Endothelial cell of umbilical vein (primary cell): ENCODE results near the gene ADAMTSL3. TPM values are rescaled to one million over a fixed set of nuclear protein-coding genes. Genes with fewer than 3 reads are reported as not detected.

Source experiments
- BruUV-seq: library from RNA; stranded (reverse); fragments of 400-500 nt; replicated peaks from 2 replicates; lab custom pipeline; 2021; lab: Mats Ljungman, UMichigan
- CTCF ChIA-PET: fragments of 300-600, 350-600 bp; sonication (Branson Sonifier 250); formaldehyde crosslinking; loops from one replicate; lab custom pipeline; 2021; ENCODE audit warnings: antibody characterized with exemption, inconsistent platforms; lab: Charles Lee
- POLR2A ChIA-PET: fragments of 300-600, 350-600 bp; sonication (Branson Sonifier 250); formaldehyde crosslinking; loops from one replicate; lab custom pipeline; 2021; ENCODE audit warnings: antibody characterized with exemption, inconsistent platforms; lab: Charles Lee
- DNase-seq: peaks from one replicate; pipeline ENCODE4 v3.0.0-alpha.2; 2011; ENCODE audit warnings: low read depth, low spot score
- FAIRE-seq: peaks from 2 replicates; lab custom pipeline; 2011; peaks lifted over from hg19 to GRCh38; lab: Jason Lieb, UNC
- H2AFZ ChIP-seq: 2 replicates; pipeline ENCODE4 v1.6.0; 2012; ENCODE audit warnings: low read depth, low read length, control low read depth, inconsistent platforms
- H3K27ac ChIP-seq: 2 replicates; pipeline ENCODE4 v1.5.1; 2011; ENCODE audit warnings: low read depth, mild to moderate bottlenecking, control low read depth, low read length, moderate library complexity; ENCODE audit not compliant: insufficient read depth
- H3K27me3 ChIP-seq, 2 experiments: 2 replicates each; pipeline versions ENCODE4 v1.6.0 to v1.6.1; 2011; ENCODE audit warnings: low read length in 2 of 2, mixed read lengths in 1 of 2; ENCODE audit not compliant: control insufficient read depth in 2 of 2, insufficient read depth in 2 of 2
- H3K36me3 ChIP-seq, 2 experiments: 2 replicates in 1 of 2; 3 replicates in 1 of 2; pipeline ENCODE4 v1.5.1; 2011; ENCODE audit warnings: low read length in 2 of 2, mild to moderate bottlenecking in 1 of 2, moderate library complexity in 1 of 2; ENCODE audit not compliant: control insufficient read depth in 2 of 2, insufficient read depth in 2 of 2; ENCODE audit errors: extremely low read depth in 1 of 2
- H3K4me1 ChIP-seq: 3 replicates; pipeline ENCODE4 v1.5.1; 2011; ENCODE audit warnings: mild to moderate bottlenecking, low read length; ENCODE audit not compliant: control insufficient read depth, insufficient read depth; ENCODE audit errors: extremely low read depth
- H3K4me2 ChIP-seq: 2 replicates; pipeline ENCODE4 v1.6.1; 2011; ENCODE audit warnings: low read length, control low read depth, mixed read lengths; ENCODE audit not compliant: insufficient read depth
- H3K4me3 ChIP-seq, 3 experiments: fragments of 200-600 bp in 1 of 3; sonication (generic), shearing (Covaris generic) in 1 of 3; replicated peaks in 1 of 3; 2 replicates each; pipeline ENCODE4 v1.5.1; 2011 to 2016; ENCODE audit warnings: control low read depth in 3 of 3, low read length in 3 of 3, mild to moderate bottlenecking in 2 of 3, inconsistent platforms in 1 of 3, low read depth in 1 of 3, moderate library complexity in 1 of 3; ENCODE audit not compliant: insufficient read depth in 1 of 3
- H3K79me2 ChIP-seq: 2 replicates; pipeline ENCODE4 v1.6.0; 2012; ENCODE audit warnings: low read length, inconsistent platforms; ENCODE audit not compliant: control insufficient read depth, insufficient read depth
- H3K9ac ChIP-seq: replicated peaks from 2 replicates; pipeline ENCODE3; 2011; ENCODE audit warnings: low read length, control low read depth; ENCODE audit not compliant: insufficient read depth; ENCODE audit errors: extremely low read depth
- H3K9me1 ChIP-seq: replicated peaks from 3 replicates; pipeline ENCODE4 v1.6.0; 2011; ENCODE audit warnings: mild to moderate bottlenecking, low read length; ENCODE audit not compliant: control insufficient read depth, insufficient read depth; ENCODE audit errors: extremely low read depth
- H3K9me3 ChIP-seq: replicated peaks from 2 replicates; pipeline ENCODE4 v1.5.1; 2012; ENCODE audit warnings: low read length, inconsistent platforms; ENCODE audit not compliant: control insufficient read depth, insufficient read depth
- H4K20me1 ChIP-seq: replicated peaks from 2 replicates; pipeline ENCODE3; 2011; ENCODE audit warnings: mild to moderate bottlenecking, low read length; ENCODE audit not compliant: control insufficient read depth, insufficient read depth; ENCODE audit errors: extremely low read depth
- EZH2 ChIP-seq: IDR thresholded peaks from 2 replicates; pipeline ENCODE4 v1.6.1; 2012; ENCODE audit warnings: borderline replicate concordance, low read depth, mild to moderate bottlenecking, moderate library complexity, low read length, inconsistent platforms; ENCODE audit not compliant: severe bottlenecking
- FOS ChIP-seq: IDR thresholded peaks from 2 replicates; pipeline ENCODE4 v1.6.1; 2011; ENCODE audit warnings: mild to moderate bottlenecking, low read length, moderate library complexity, borderline replicate concordance; ENCODE audit not compliant: insufficient read depth
- GATA2 ChIP-seq: IDR thresholded peaks from 2 replicates; pipeline ENCODE4 v1.7.0; 2011; ENCODE audit warnings: low read depth, mild to moderate bottlenecking, moderate library complexity, mixed read lengths, low read length; ENCODE audit not compliant: insufficient read length, insufficient read depth
- JUN ChIP-seq: IDR thresholded peaks from 2 replicates; pipeline ENCODE4 v1.6.1; 2011; ENCODE audit warnings: borderline replicate concordance, low read depth; ENCODE audit not compliant: insufficient read length, insufficient read depth
- MYC ChIP-seq: IDR thresholded peaks from one replicate; pipeline ENCODE4 v1.6.1; 2011; ENCODE audit warnings: mild to moderate bottlenecking, low read depth, low read length
- POLR2A ChIP-seq: IDR thresholded peaks from 2 replicates; pipeline ENCODE4 v1.6.1; 2012; ENCODE audit warnings: low read depth, mild to moderate bottlenecking, control low read depth, low read length
- POLR2AphosphoS5 ChIP-seq: IDR thresholded peaks from 2 replicates; pipeline ENCODE4 v1.6.1; 2012; ENCODE audit warnings: low read depth, mild to moderate bottlenecking, control low read depth, low read length, moderate library complexity; ENCODE audit not compliant: insufficient read depth
- dilution Hi-C: fragments of 300-500 bp; cut with MboI; formaldehyde crosslinking; loops from one replicate; pipeline ENCODE4 v1.15.0; 2019; ENCODE audit warnings: low sequenced_read_pairs; ENCODE audit not compliant: extremely low pct_ligation_motif_present
- intact Hi-C: fragments of 100-400 bp; cut with micrococcal nuclease; formaldehyde crosslinking; loops from one replicate; pipeline ENCODE4 v1.10.0; 2022
- polyA plus RNA-seq, 4 experiments: library from polyadenylated mRNA; depleted of rRNA in 3 of 4; stranded (reverse) in 3 of 4; unstranded in 1 of 4; fragments of >200 nt; gene quantifications; 2 replicates each; pipeline versions ENCODE4 v1.2.1 to v1.2.3, GENCODE V29; 2011 to 2012; ENCODE audit warnings: missing spikeins in 1 of 4
- total RNA-seq: library from RNA; stranded (reverse); gene quantifications from 2 replicates; pipeline ENCODE4 v1.2.3, GENCODE V29; 2021
- TF ChIP-seq, protein P1 (sequence below): IDR thresholded peaks from 2 replicates; pipeline ENCODE4 v1.6.1; 2011; ENCODE audit not compliant: insufficient read depth, insufficient read length
- TF ChIP-seq, protein P2 (sequence below), 2 donors: IDR thresholded peaks; 1 replicate in 1 of 2; 2 replicates in 1 of 2; pipeline ENCODE4 v1.5.1; 2011; ENCODE audit warnings: low read length in 2 of 2, mild to moderate bottlenecking in 2 of 2, moderate library complexity in 2 of 2, control low read depth in 1 of 2, inconsistent platforms in 1 of 2, low read depth in 1 of 2; ENCODE audit not compliant: insufficient read depth in 1 of 2; ENCODE audit errors: extremely low read depth in 1 of 2

The ADAMTSL3 gene
- total and polyA plus RNA-seq, 2 donors (not counting 3 experiments of a cell fraction or from before 2014, with no cell fraction given) = not detected

DNA sequence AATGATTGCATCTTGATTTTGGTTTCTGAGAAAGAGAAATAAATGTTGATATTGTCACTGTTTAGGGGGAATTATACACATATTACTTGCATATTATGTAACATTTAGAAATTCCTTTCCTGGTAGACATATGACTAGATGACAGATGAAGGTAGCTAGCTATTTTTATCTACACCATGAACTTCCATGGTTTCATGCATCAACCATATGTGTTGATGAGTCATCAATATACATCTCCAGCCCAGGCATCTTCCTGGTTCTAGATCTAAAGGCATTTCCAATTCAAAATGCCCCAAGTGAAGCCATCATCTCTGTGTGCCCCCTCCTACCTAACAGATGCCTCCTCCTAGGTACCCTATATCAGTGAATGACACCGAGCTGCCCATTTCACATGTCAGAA is 9.5 kb upstream of the ADAMTSL3 start:
- no peaks in the 10 kb centered on the region for H3K9me1 ChIP-seq
- no peaks in the 10 kb centered on the region for H3K79me2 ChIP-seq
- no peaks in the 10 kb centered on the region for H4K20me1 ChIP-seq
- DNase-seq (no peak), FAIRE-seq (no peak)
- dilution Hi-C loops (no loop called here), intact Hi-C loops (no loop called here)
- H3K27ac ChIP-seq = no peak overlapping the region
- no peaks in the 10 kb centered on the region for H3K36me3 ChIP-seq
- peak; percentile 36 for TF ChIP-seq JUN
- no peak for TF ChIP-seq GATA2
- POLR2A ChIA-PET = no interaction called here
- no peak overlapping the region for H3K9ac ChIP-seq
- H3K4me2 ChIP-seq = no peak overlapping the region
- no peak overlapping the region for H3K4me3 ChIP-seq
- no peaks in the 10 kb centered on the region for H3K4me1 ChIP-seq
- no peaks in the 10 kb centered on the region for H3K27me3 ChIP-seq
- no TSS peak for BruUV-seq
- CTCF ChIA-PET = no interaction called here
- no peaks in the 10 kb centered on the region for H3K9me3 ChIP-seq
- no peak overlapping the region for H2AFZ ChIP-seq

DNA sequence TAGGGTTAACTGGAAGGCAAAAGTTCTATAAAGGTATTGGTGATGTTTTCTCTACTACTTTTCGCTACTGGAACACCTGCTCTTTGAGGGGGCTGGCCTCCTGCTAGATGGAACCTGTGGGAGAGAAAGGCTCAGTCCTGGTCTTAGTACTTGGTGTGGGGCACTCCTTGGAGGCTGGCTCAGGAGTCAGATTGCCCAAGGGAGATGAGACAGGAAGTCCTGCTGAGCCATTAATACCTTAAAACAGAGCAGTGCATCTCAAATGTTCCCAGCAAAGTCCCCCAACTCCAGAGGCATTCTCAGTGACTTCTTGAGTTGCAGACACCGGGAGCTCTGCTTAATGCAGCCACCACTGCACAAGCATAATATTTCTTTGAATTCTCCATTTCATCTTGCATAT is 3.1 kb upstream of the ADAMTSL3 start:
- no peaks in the 10 kb centered on the region for H4K20me1 ChIP-seq
- H3K27ac ChIP-seq = no peak overlapping the region
- H3K4me3 ChIP-seq = no peak overlapping the region
- H3K36me3 ChIP-seq = no peaks in the 10 kb centered on the region
- no peak overlapping the region for H3K4me2 ChIP-seq
- BruUV-seq = no TSS peak
- no peaks in the 10 kb centered on the region for H3K4me1 ChIP-seq
- no peaks in the 10 kb centered on the region for H3K9me3 ChIP-seq
- no peak for FAIRE-seq
- POLR2A ChIA-PET = no interaction called here
- H3K9ac ChIP-seq = no peak overlapping the region
- intact Hi-C loops (no loop called here), dilution Hi-C loops (no loop called here)
- DNase-seq = no peak
- CTCF ChIA-PET = no interaction called here
- H2AFZ ChIP-seq = no peak overlapping the region
- H3K27me3 ChIP-seq = peaks cover 19 to 20% of the 10 kb centered on the region in 2 experiments
- H3K79me2 ChIP-seq = no peaks in the 10 kb centered on the region
- no peaks in the 10 kb centered on the region for H3K9me1 ChIP-seq
- TF ChIP-seq POLR2AphosphoS5 (no peak), GATA2 (no peak), FOS (no peak), POLR2A (no peak), JUN (no peak), MYC (no peak), EZH2 (no peak)
- TF ChIP-seq, protein P1, sequence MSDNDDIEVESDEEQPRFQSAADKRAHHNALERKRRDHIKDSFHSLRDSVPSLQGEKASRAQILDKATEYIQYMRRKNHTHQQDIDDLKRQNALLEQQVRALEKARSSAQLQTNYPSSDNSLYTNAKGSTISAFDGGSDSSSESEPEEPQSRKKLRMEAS = no peak
- TF ChIP-seq, protein P2, sequence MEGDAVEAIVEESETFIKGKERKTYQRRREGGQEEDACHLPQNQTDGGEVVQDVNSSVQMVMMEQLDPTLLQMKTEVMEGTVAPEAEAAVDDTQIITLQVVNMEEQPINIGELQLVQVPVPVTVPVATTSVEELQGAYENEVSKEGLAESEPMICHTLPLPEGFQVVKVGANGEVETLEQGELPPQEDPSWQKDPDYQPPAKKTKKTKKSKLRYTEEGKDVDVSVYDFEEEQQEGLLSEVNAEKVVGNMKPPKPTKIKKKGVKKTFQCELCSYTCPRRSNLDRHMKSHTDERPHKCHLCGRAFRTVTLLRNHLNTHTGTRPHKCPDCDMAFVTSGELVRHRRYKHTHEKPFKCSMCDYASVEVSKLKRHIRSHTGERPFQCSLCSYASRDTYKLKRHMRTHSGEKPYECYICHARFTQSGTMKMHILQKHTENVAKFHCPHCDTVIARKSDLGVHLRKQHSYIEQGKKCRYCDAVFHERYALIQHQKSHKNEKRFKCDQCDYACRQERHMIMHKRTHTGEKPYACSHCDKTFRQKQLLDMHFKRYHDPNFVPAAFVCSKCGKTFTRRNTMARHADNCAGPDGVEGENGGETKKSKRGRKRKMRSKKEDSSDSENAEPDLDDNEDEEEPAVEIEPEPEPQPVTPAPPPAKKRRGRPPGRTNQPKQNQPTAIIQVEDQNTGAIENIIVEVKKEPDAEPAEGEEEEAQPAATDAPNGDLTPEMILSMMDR (IDR thresholded peaks at IDR 0.05; ENCODE audit: extremely low read depth in 1 of 2, insufficient read depth in 1 of 2, low read depth in 1 of 2, low read length in 2 of 2) = no peak
